GM23248 (cell line): ENCODE results near the gene PSMG4. TPM values are rescaled to one million over a fixed set of nuclear protein-coding genes. Genes with fewer than 3 reads are reported as not detected.

Experiments used
- DNase-seq: peaks from one replicate; pipeline ENCODE4 v3.0.0-alpha.2; 2015
- H2AFZ ChIP-seq: fragments of 200-600 bp; sonication (generic); 2 replicates; pipeline ENCODE4 v1.6.1; 2016; ENCODE audit warnings: antibody characterized with exemption
- H3F3A ChIP-seq: fragments of 200-600 bp; sonication (generic); 2 replicates; pipeline ENCODE4 v1.6.1; 2016; ENCODE audit warnings: mild to moderate bottlenecking, antibody characterized with exemption, mixed run types; ENCODE audit not compliant: insufficient read depth
- H3K27ac ChIP-seq: fragments of 200-600 bp; sonication (generic); 2 replicates; pipeline ENCODE4 v1.5.1; 2016; ENCODE audit warnings: mild to moderate bottlenecking
- H3K27me3 ChIP-seq: fragments of 200-600 bp; sonication (generic); replicated peaks from 2 replicates; pipeline ENCODE4 v1.6.1; 2016; ENCODE audit warnings: mild to moderate bottlenecking; ENCODE audit not compliant: insufficient read depth
- H3K36me3 ChIP-seq: fragments of 200-600 bp; sonication (generic); 2 replicates; pipeline ENCODE4 v1.6.1; 2016; ENCODE audit warnings: low read depth, mild to moderate bottlenecking
- H3K4me1 ChIP-seq: fragments of 200-600 bp; sonication (generic); 2 replicates; pipeline ENCODE4 v1.6.1; 2016; ENCODE audit warnings: mild to moderate bottlenecking; ENCODE audit not compliant: insufficient read depth
- H3K4me2 ChIP-seq: fragments of 200-600 bp; sonication (generic); one replicate; pipeline ENCODE4 v1.6.1; 2016; ENCODE audit warnings: mild to moderate bottlenecking; ENCODE audit not compliant: unreplicated experiment
- H3K4me3 ChIP-seq: fragments of 200-600 bp; sonication (generic); 2 replicates; pipeline ENCODE4 v1.5.1; 2016; ENCODE audit warnings: mild to moderate bottlenecking
- H3K79me2 ChIP-seq: fragments of 200-600 bp; sonication (generic); 2 replicates; pipeline ENCODE4 v1.6.1; 2016; ENCODE audit warnings: mild to moderate bottlenecking; ENCODE audit not compliant: insufficient read depth
- H3K9ac ChIP-seq: fragments of 200-600 bp; sonication (generic); 2 replicates; pipeline ENCODE4 v1.6.1; 2016; ENCODE audit warnings: mild to moderate bottlenecking
- H3K9me2 ChIP-seq: fragments of 200-600 bp; sonication (generic); 2 replicates; pipeline ENCODE4 v1.6.1; 2016; ENCODE audit warnings: mixed run types, mild to moderate bottlenecking, moderate library complexity; ENCODE audit not compliant: insufficient read depth
- H3K9me3 ChIP-seq: fragments of 200-600 bp; sonication (generic); one replicate; pipeline ENCODE4 v1.6.1; 2017; ENCODE audit warnings: low read depth
- H4K20me1 ChIP-seq: fragments of 200-600 bp; sonication (generic); 2 replicates; pipeline ENCODE4 v1.6.0; 2016; ENCODE audit not compliant: insufficient read depth
- EZH2 ChIP-seq: fragments of 200-600 bp; sonication (generic); IDR thresholded peaks from 2 replicates; pipeline ENCODE4 v1.6.1; 2018; ENCODE audit warnings: antibody characterized with exemption, mild to moderate bottlenecking; ENCODE audit not compliant: insufficient read depth, poor library complexity, severe bottlenecking
- EZH2phosphoT487 ChIP-seq: fragments of 200-600 bp; sonication (generic); IDR thresholded peaks from 2 replicates; pipeline ENCODE4 v1.6.1; 2018; ENCODE audit warnings: antibody characterized with exemption, moderate library complexity, mild to moderate bottlenecking, low read depth; ENCODE audit not compliant: insufficient read depth
- WGBS, 2 experiments: methylation state at CpG; one replicate each; pipeline ENCODE4 v1.1.6; 2015 to 2017; ENCODE audit warnings: low lambda C conversion rate in 2 of 2, low coverage in 1 of 2; ENCODE audit errors: missing lambda C conversion rate in 2 of 2; 5-methylcytosine and 5-hydroxymethylcytosine counted together
- in situ Hi-C: fragments of 300-500 bp; cut with MboI; formaldehyde crosslinking; loops from 2 replicates; pipeline ENCODE4 v1.15.0; 2020
- polyA plus RNA-seq: library from polyadenylated mRNA; unstranded; fragments of >200 nt; fragmentation: Nextera tagmentation; extraction: Ambion mirVana; gene quantifications from 2 replicates; pipeline ENCODE4 v1.2.1, GENCODE V29; 2016
- total RNA-seq: library from RNA; depleted of rRNA; stranded (reverse); fragments of >200 nt; shearing (Covaris generic); gene quantifications from 2 replicates; pipeline ENCODE4 v1.2.3, GENCODE V29; 2014

Gene PSMG4
- total and polyA plus RNA-seq, 2 experiments from 2014 or later: 20.0 to 46.9 TPM

DNA sequence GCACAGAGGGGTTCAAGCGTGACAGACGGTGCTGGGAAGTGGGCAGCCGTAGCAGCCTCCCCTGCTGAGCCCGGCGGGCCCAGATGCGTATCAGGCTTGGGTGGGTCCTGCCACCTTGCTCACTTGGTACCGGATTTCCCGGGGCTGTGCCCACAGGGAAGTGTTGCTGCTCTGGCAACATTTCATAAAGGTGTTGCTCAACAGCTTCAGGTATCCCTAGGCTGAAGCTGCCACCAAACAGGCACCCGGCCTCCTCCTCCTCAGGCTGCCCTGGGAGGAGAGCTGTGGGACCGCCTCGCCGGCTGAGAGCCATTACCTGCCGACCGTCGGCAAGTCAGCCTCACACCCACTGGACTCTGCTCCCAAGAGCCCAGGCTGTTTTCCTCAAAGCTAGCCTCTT, 11.5 kb downstream of the PSMG4 start:
- in situ Hi-C loops: loop anchor here (10.0 kb wide), 1 partner anchor 715 kb away; no protein-coding TSS in a partner anchor
- no peak for DNase-seq
- Histone ChIP-seq H3K4me3 (no peak overlapping the region), H3K9ac (no peak overlapping the region), H3K79me2 (peaks cover 13% of the 10 kb centered on the region; the same call in 1 of the 2 replicates), H3K4me2 (no peak overlapping the region), H3F3A (no peaks in the 10 kb centered on the region; the same call in 1 of the 2 replicates), H4K20me1 (no peaks in the 10 kb centered on the region), H3K9me2 (no peaks in the 10 kb centered on the region), H3K27me3 (no peaks in the 10 kb centered on the region), H3K36me3 (peaks cover 7% of the 10 kb centered on the region; the same call in 1 of the 2 replicates), H2AFZ (no peak overlapping the region), H3K4me1 (no peaks in the 10 kb centered on the region), H3K27ac (no peak overlapping the region), H3K9me3 (no peaks in the 10 kb centered on the region)
- TF ChIP-seq EZH2phosphoT487: no peak
- TF ChIP-seq EZH2: no peak
- 83 to 90% methylated on average over 14 to 15 of the region's 15 CpGs for WGBS, 2 experiments

DNA sequence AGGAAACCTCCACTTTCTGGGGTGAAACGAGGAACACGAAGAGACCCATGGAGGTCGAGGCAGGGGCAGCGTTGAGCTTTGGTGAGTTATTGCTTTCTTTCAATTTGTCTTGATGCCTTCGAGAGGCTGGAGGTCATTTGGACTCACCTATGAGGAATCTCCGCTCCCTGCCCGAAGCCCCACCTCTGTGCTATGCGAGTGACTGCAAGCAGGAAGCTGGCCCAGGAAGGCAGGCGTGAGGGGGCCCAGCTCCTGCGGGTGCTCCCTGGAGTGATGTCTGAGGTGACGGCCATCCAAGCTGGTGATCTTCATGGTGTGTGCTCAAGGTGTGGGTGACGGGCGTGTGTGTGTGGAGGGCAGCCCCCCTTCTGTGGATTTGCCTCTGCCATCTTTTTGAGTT, 13.0 kb downstream of the PSMG4 start:
- no peak for DNase-seq
- Histone ChIP-seq H3K4me1 (no peaks in the 10 kb centered on the region), H3K27me3 (no peaks in the 10 kb centered on the region), H3K27ac (no peak overlapping the region), H3K9me3 (no peaks in the 10 kb centered on the region), H3K4me3 (no peak overlapping the region), H3K9ac (no peak overlapping the region), H3F3A (no peaks in the 10 kb centered on the region; the same call in 1 of the 2 replicates), H3K9me2 (no peaks in the 10 kb centered on the region), H2AFZ (no peak overlapping the region), H3K36me3 (peaks cover 7% of the 10 kb centered on the region; the same call in 1 of the 2 replicates), H3K79me2 (peaks cover 13% of the 10 kb centered on the region; the same call in 1 of the 2 replicates), H3K4me2 (no peak overlapping the region), H4K20me1 (no peaks in the 10 kb centered on the region)
- TF ChIP-seq EZH2 (no peak), EZH2phosphoT487 (no peak)
- WGBS, 2 experiments: 92 to 95% methylated on average over 13 of the region's 13 CpGs
- in situ Hi-C loops: loop anchor here (10.0 kb wide), 1 partner anchor 713 kb away; no protein-coding TSS in a partner anchor

DNA sequence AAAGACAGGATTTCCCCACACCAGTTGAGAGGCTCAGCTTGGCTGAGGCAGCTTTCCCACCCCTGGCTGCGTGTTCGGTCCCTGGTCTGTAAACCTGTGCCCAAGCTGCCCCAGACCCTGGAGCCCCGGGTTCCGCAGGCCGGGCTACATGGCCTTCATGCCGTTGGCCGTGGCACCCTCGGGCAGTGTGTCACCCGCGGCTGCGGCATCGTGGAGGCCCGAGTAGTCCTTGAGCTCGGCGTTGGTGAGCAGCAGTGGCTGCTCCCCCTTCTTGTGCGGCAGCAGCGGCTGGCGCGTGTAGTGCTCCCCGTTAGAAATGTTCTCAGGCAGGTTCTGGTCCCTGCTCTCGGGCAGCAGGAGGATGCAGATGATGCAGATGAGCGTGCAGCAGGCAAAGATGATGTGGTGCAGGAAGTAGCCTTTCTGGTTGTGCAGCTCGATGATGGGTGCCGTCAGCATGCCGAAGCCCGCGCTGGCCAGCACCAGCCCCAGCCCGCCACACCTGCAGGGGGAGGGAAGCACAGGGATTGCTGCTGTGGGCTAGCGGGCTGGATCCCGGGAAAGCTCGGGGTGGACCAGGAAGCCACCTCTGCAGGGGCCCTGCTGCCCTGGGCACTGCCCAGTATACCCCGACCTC, 14.3 kb downstream of the PSMG4 start:
- 93% methylated on average over 29 to 32 of the region's 32 CpGs for WGBS, 2 experiments
- no peak for DNase-seq
- no peak overlapping the region for H3K4me3 ChIP-seq
- H3K79me2 ChIP-seq: peaks cover 5% of the 10 kb centered on the region; the same call in 1 of the 2 replicates
- no peaks in the 10 kb centered on the region for H3K27me3 ChIP-seq
- no peaks in the 10 kb centered on the region for H3K9me3 ChIP-seq
- no peaks in the 10 kb centered on the region for H3K4me1 ChIP-seq
- H3K9ac ChIP-seq: no peak overlapping the region
- no peaks in the 10 kb centered on the region; the same call in 1 of the 2 replicates for H3F3A ChIP-seq
- H3K36me3 ChIP-seq: peaks cover 7% of the 10 kb centered on the region; the same call in 1 of the 2 replicates
- no peak overlapping the region for H2AFZ ChIP-seq
- H3K27ac ChIP-seq: no peak overlapping the region
- no peaks in the 10 kb centered on the region for H3K9me2 ChIP-seq
- no peak for TF ChIP-seq EZH2
- TF ChIP-seq EZH2phosphoT487: no peak
- no peak overlapping the region for H3K4me2 ChIP-seq
- no peaks in the 10 kb centered on the region for H4K20me1 ChIP-seq
- in situ Hi-C loops: loop anchor here (10.0 kb wide), 1 partner anchor 712 kb away; no protein-coding TSS in a partner anchor

GRCh38 chr6:3273707-3274521, 15.2 kb downstream of the PSMG4 start:
- Histone ChIP-seq H3K27ac (no peak overlapping the region), H3F3A (no peaks in the 10 kb centered on the region; the same call in 1 of the 2 replicates), H3K79me2 (peaks cover 5% of the 10 kb centered on the region; the same call in 1 of the 2 replicates), H3K4me3 (no peak overlapping the region), H3K4me1 (no peaks in the 10 kb centered on the region), H3K9ac (no peak overlapping the region), H3K9me2 (no peaks in the 10 kb centered on the region), H3K27me3 (no peaks in the 10 kb centered on the region), H3K4me2 (no peak overlapping the region), H4K20me1 (no peaks in the 10 kb centered on the region), H3K9me3 (no peaks in the 10 kb centered on the region), H3K36me3 (peaks cover 7% of the 10 kb centered on the region; the same call in 1 of the 2 replicates), H2AFZ (no peak overlapping the region)
- DNase-seq: no peak
- 79 to 83% methylated on average over 9 of the region's 9 CpGs for WGBS, 2 experiments
- TF ChIP-seq EZH2 (no peak), EZH2phosphoT487 (no peak)
- in situ Hi-C loops: loop anchor here (10.0 kb wide), 1 partner anchor 711 kb away; no protein-coding TSS in a partner anchor
